ENCODE data around the gene RFXANK. TPM values are rescaled to one million over a fixed set of nuclear protein-coding genes. Genes with fewer than 3 reads are reported as not detected.
A peak's percentile ranks its signal among the peaks of the same experiment; 100 is the strongest.
"Not testable (repeated sequence)": the region's sequence is repeated elsewhere in the genome, so short reads cannot be mapped to it uniquely, and the experiment has no call there.

Gene RFXANK
- total and polyA plus RNA-seq, 4 donors, result 46.6 to 148 (median 98.6) TPM

- Histone ChIP-seq H3K27me3 (ENCODE audit: control insufficient read depth in 3 of 3, insufficient read depth in 3 of 3, low read length in 2 of 3) (no peaks in the 10 kb centered on the region), H3K9ac (ENCODE audit: insufficient read depth in 1 of 2, low read length in 2 of 2) (no peak overlapping the region), H3K36me3 (ENCODE audit: control insufficient read depth in 4 of 4, insufficient read depth in 4 of 4, low read length in 4 of 4) (peaks cover 0 to 5% (median under 1%) of the 10 kb centered on the region in 4 donors), H3K4me3 (no peak overlapping the region), H3K27ac (ENCODE audit: low read depth in 1 of 2, low read length in 1 of 2) (no peak overlapping the region), H3K9me3 (ENCODE audit: control insufficient read depth in 4 of 4, insufficient read depth in 3 of 4, low read length in 3 of 4) (no peaks in the 10 kb centered on the region), H3K4me1 (ENCODE audit: control insufficient read depth in 5 of 5, insufficient read depth in 5 of 5, low read length in 5 of 5) (peaks cover 0 to 11% (median 0%) of the 10 kb centered on the region in 5 donors)
- no peak for TF ChIP-seq CTCF (IDR thresholded peaks at IDR 0.05; ENCODE audit: control extremely low read depth, extremely low read depth)
- no peak for ATAC-seq (ENCODE audit: insufficient read depth, low FRiP score)
- DNase-seq, result peak in 2 of 3 donors; percentile 14 to 22
- WGBS, 2 donors, result 77 to 89% methylated on average over 6 of the region's 6 CpGs
Observed at GRCh38 chr19:19170873-19171672, 21.0 kb upstream of the RFXANK start.

GRCh38 chr19:19171821-19172532 lies 20.1 kb upstream of the RFXANK start:
- TF ChIP-seq CTCF (IDR thresholded peaks at IDR 0.05; ENCODE audit: control extremely low read depth, extremely low read depth), result no peak
- H3K27ac ChIP-seq (ENCODE audit: low read depth in 1 of 2, low read length in 1 of 2), result no peak overlapping the region
- H3K27me3 ChIP-seq (ENCODE audit: control insufficient read depth in 3 of 3, insufficient read depth in 3 of 3, low read length in 2 of 3), result no peaks in the 10 kb centered on the region
- ATAC-seq (ENCODE audit: insufficient read depth, low FRiP score), result no peak
- no peaks in the 10 kb centered on the region for H3K9me3 ChIP-seq (ENCODE audit: control insufficient read depth in 4 of 4, insufficient read depth in 3 of 4, low read length in 3 of 4)
- peaks cover 0 to 5% (median 3%) of the 10 kb centered on the region in 4 donors for H3K36me3 ChIP-seq (ENCODE audit: control insufficient read depth in 4 of 4, insufficient read depth in 4 of 4, low read length in 4 of 4)
- no peak overlapping the region for H3K4me3 ChIP-seq
- WGBS, 2 donors, result 48 to 64% methylated on average over 7 to 8 of the region's 8 CpGs
- DNase-seq, result peak; percentile 12 to 46 (median 24)
- peaks cover 0 to 11% (median 0%) of the 10 kb centered on the region in 5 donors for H3K4me1 ChIP-seq (ENCODE audit: control insufficient read depth in 5 of 5, insufficient read depth in 5 of 5, low read length in 5 of 5)
- no peak overlapping the region for H3K9ac ChIP-seq (ENCODE audit: insufficient read depth in 1 of 2, low read length in 2 of 2)

- not testable (repeated sequence) for H3K27me3 ChIP-seq (ENCODE audit: control insufficient read depth in 3 of 3, insufficient read depth in 3 of 3, low read length in 2 of 3); H3K4me3 ChIP-seq; H3K9me3 ChIP-seq (ENCODE audit: control insufficient read depth in 4 of 4, insufficient read depth in 3 of 4, low read length in 3 of 4); H3K36me3 ChIP-seq (ENCODE audit: control insufficient read depth in 4 of 4, insufficient read depth in 4 of 4, low read length in 4 of 4); H3K9ac ChIP-seq (ENCODE audit: insufficient read depth in 1 of 2, low read length in 2 of 2); DNase-seq; ATAC-seq (ENCODE audit: insufficient read depth, low FRiP score); H3K27ac ChIP-seq (ENCODE audit: low read depth in 1 of 2, low read length in 1 of 2)
- peaks cover 0 to 11% (median 0%) of the 10 kb centered on the region in 5 donors for H3K4me1 ChIP-seq (ENCODE audit: control insufficient read depth in 5 of 5, insufficient read depth in 5 of 5, low read length in 5 of 5)
- WGBS, 2 donors, result 85 to 89% methylated on average over 5 of the region's 5 CpGs
Observed at GRCh38 chr19:19173243-19173642, 18.8 kb upstream of the RFXANK start.

- no peak for DNase-seq
- no peak for ATAC-seq (ENCODE audit: insufficient read depth, low FRiP score)
- TF ChIP-seq CTCF (IDR thresholded peaks at IDR 0.05; ENCODE audit: control extremely low read depth, extremely low read depth), result no peak
- no peak overlapping the region for H3K9ac ChIP-seq (ENCODE audit: insufficient read depth in 1 of 2, low read length in 2 of 2)
- H3K9me3 ChIP-seq (ENCODE audit: control insufficient read depth in 4 of 4, insufficient read depth in 3 of 4, low read length in 3 of 4), result peaks cover 0 to 4% (median 0%) of the 10 kb centered on the region in 4 donors
- H3K4me1 ChIP-seq (ENCODE audit: control insufficient read depth in 5 of 5, insufficient read depth in 5 of 5, low read length in 5 of 5), result peaks cover 0 to 3% (median 0%) of the 10 kb centered on the region in 5 donors
- H3K36me3 ChIP-seq (ENCODE audit: control insufficient read depth in 4 of 4, insufficient read depth in 4 of 4, low read length in 4 of 4), result peaks cover 8 to 20% (median 13%) of the 10 kb centered on the region in 4 donors
- no peak overlapping the region for H3K27ac ChIP-seq (ENCODE audit: low read depth in 1 of 2, low read length in 1 of 2)
- no peak overlapping the region for H3K4me3 ChIP-seq
- 90 to 94% methylated on average over 8 of the region's 8 CpGs for WGBS, 2 donors
- H3K27me3 ChIP-seq (ENCODE audit: control insufficient read depth in 3 of 3, insufficient read depth in 3 of 3, low read length in 2 of 3), result no peaks in the 10 kb centered on the region
Observed at GRCh38 chr19:19176950-19177349, 15.1 kb upstream of the RFXANK start.
